Measurements from ENCODE around the gene SPAG8.

SPAG8 gene

GRCh38 chr9:35808433-35808832 lies 3.6 kb downstream of the SPAG8 start:
- no peak for DNase-seq

GRCh38 chr9:35806101-35806500 lies 6.0 kb downstream of the SPAG8 start:
- DNase-seq = no peak

DNA sequence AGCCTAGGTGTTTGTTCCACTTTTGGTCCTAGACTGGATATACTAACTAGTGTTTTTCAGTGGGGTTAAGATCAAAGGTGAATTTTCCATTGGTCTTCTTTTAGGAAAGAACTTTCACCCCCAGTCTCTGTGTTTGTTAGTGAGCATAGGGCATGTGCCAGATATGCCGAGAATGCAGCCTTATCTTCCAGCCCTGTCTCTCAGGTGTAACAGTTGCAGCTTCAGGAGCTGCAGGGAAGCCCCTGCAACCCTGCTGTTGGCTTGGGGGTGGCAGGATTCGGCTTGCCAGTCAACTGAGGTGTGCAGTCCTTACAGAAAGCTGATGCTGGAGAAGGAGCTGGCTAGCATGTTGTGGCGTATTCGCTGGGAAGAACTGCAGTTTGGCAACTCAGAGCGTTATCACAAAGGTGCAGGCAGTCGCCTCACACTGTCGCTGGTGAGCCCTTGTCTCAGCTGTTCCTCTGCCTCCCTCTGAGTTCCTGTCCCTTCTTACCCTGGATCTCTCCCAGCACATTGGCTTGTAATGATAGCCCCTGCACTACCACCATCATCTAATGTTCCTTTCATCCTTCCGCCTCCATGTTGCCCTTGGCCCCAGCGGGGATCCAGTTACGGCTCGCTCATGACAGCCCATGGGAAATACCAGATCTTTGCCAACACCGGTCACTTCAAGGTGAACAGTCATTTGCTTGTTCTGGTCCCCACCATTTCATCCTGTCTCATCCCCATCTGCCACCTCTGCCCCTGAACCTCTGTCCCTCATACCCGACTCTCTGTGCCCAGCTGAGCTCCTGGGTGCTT lies 10.5 kb downstream of the SPAG8 start:
- no peak for DNase-seq

- DNase-seq = no peak
Measured at GRCh38 chr9:35800530-35800929, 11.5 kb downstream of the SPAG8 start.

DNA sequence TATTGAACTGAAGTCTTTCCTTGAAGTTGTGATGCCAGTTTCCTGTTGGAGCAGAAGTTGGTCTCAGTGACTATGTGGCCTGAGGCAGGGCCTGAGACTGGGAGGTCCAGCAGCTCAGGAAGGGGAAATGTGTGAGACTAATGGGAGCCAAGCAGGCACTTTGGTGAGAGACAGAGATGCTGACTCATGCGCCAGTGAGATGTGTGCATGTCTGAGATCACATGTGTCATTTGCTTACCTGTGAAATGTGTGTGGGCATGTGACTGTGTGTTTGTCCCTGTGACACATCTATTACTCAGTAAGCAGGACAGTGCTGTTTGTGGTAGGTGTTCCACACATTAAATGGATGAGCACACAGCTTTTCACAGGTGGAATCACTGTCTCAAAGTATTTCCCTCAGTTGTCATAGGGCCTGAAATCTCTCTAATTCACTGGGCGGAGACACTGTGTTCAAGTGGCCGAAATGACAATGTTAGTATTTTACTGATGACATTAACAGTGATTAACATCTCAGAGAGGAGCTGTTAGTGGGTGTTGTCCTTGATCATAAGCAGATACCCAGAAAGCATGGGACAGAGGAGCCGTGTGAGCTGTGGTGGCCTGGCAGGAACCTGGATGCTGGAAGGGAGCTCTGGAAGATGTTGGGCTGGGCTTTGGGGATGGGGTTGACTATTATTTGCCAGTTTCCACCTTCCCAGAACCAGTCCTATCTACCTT lies 13.2 kb downstream of the SPAG8 start:
- DNase-seq = peak; percentile 14

DNA sequence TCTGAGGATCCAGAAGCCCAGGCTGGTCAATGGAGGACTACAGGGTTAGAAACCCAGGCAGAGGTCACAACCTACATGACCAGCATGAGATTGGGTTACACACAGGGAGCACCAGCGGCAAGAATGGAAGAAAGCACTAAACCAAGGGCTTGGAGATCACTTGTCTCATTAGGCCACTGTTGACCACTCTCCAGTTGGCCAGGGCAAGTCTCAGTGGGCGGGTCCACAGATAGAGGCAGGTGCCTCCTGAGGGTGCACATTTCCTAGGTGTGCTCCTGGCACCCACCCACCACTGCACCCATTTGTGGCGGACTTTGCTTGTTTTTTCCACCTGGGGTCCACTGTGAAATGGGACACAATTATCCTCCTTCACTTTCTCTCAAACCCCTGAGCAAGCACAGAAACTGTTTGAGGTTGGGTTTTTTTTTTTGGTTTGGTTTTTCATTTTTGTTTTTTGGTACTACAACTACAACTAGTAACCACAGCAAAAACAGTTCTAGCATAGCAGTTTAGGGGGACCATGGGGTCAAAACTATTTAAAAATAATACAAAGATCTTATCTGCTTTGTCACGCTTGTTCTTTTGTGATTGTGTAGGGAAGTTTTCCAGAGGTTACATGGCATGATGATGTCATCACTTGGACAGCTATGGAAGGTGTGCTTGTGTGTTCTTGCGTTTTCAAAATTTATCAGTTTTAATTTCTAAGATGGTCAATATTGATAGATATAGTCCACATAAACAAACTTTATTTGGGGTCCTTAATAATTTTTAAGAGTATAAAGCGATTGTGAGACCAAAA lies 14.6 kb downstream of the SPAG8 start:
- DNase-seq = no peak

DNA sequence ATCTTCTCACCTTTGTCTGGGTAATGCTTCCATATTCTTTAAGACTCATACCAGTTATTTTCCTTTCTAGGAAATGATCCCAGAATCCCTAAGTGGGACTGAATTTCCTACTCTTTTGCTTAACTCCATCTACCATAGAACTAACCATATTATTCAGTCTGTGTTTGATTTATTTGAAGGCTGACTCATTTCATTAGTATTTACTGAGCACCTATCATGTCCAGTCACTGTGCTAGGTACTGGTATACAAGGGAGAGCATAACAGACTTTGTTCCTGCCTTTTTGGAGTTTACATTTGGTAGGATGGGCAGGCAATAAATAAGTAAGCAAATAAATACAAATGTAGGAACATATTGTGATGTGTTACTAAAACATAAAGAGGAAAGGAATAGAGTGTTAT lies 16.4 kb downstream of the SPAG8 start:
- DNase-seq = no peak

DNA sequence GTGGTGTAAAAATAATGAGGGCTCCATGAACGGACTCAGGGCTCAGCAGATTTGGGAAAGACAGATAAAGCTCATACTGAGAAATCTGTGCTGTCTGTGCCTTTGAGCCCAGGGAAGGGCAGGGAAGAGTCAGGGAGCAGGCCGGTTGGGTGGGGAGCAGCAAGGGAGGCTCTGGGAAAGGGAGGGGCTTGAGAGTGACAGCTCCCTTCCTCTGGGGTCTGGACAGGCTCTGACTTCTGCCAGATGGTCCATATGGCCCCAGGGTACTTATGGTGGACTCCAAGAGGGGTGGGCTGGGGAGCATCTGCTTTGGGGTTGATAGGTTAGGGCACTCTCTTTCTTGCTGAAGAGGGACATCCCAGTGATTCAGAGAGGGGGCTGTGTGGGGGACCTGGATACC lies 18.6 kb downstream of the SPAG8 start:
- no peak for DNase-seq

GRCh38 chr9:35792826-35793225 lies 19.2 kb downstream of the SPAG8 start:
- DNase-seq = no peak

DNA sequence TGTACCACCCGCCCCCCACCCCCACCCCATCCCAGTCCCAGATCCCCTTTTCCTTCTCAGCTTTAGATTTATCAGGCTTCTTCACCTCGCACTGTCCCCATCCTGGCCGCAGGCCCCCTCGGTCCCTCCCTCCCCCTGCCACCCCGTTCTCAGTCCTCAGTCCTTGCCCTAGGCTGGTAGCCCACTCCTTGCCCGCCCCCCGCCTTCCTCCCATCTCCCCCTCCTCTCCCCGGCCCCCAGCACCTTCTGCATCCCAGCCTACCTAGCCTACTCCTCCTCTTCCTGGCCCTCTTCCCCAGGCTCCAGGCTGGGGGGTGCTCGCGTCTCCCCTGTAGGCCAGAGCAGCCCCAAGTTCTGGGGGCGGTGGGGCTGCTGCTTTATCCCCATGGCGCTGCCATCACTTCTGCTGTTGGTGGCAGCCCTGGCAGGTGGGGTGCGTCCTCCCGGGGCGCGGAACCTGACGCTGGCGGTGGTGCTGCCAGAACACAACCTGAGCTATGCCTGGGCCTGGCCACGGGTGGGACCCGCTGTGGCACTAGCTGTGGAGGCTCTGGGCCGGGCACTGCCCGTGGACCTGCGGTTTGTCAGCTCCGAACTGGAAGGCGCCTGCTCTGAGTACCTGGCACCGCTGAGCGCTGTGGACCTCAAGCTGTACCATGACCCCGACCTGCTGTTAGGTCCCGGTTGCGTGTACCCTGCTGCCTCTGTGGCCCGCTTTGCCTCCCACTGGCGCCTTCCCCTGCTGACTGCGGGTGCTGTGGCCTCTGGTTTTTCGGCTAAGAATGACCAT lies 19.8 kb downstream of the SPAG8 start:
- DNase-seq = no peak

DNA sequence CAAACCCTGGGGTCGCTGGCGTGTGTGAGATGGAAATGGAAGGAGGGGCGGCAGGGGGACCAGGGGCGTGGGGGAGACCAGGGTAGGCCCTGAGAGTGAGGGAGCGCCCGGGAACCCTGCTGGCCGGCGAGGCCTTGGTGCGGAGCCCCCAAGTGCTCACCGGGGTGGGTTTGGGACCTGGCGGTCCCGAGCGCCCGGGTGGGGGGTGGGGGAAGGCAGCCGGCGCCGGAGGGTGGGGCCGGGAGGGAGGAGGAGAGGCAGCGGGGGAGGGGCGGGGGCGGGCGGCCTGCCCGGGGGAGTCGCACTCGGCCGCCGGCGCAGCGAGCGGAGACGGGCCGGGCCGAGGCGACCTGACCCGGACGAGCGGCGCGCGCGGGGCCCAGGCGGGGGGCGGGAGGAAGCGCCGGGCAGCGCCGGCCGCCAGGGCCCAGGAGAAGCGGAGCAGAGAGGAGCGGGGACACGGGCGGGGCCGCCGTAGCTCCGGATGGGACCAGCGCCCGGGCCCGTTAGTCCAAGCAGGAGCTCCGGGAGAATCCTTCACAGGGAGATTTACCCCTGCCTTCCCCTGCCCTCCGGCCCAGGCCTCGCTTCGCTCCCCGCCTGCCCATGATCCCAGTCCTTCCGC lies 20.7 kb downstream of the SPAG8 start, which contains the start of gene NPR2:
Gene NPR2 (plus strand): TSS at position 295 of the 625 bp plus-strand sequence. CDS start 818 bp downstream, outside the sequence.
- no peak for DNase-seq

- DNase-seq = peak; percentile 76
Measured at GRCh38 chr9:35790385-35791296, 21.4 kb downstream of the SPAG8 start.

- DNase-seq = no peak
Measured at GRCh38 chr9:35790025-35790384, 22.1 kb downstream of the SPAG8 start.

- DNase-seq = no peak
Measured at GRCh38 chr9:35789541-35789940, 22.5 kb downstream of the SPAG8 start.

DNA sequence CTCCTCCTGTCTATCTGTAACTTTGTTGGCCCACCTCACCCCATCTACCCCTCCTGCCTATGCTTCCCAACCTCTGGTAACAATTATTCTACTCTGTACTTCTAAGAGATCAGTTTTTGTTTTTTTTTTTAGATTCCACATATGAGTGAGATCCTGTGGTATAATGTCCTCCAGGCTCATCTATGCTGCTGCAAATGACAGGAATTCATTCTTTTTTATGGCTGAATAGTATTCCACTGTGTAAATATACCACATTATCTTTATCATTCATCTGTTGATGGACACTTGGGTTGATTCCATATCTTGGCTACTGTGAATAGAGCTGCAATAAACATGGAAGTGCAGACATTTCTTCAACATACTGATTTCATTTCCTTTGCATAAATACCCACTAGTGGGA lies 28.6 kb downstream of the SPAG8 start:
- no peak for DNase-seq

DNA sequence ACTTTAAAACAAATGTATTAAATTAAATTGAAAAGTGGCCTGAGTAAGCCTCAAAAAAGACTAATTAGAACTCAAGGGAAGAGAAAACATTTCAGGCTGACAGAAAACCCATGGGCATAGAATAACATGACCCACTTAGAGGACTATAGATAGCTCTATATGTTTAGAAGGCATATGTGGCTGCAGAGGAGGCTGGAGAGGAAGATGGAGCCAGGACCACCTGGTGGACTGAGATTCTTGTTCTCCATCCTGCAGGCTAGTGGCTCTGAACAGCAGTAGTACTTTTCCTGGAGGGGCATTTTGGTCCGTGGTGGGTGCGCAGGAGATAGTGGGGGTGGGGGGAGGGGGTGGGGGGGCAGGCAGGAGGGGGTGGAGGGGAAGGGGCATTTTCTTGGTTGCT lies 31.0 kb downstream of the SPAG8 start:
- no peak for DNase-seq

DNA sequence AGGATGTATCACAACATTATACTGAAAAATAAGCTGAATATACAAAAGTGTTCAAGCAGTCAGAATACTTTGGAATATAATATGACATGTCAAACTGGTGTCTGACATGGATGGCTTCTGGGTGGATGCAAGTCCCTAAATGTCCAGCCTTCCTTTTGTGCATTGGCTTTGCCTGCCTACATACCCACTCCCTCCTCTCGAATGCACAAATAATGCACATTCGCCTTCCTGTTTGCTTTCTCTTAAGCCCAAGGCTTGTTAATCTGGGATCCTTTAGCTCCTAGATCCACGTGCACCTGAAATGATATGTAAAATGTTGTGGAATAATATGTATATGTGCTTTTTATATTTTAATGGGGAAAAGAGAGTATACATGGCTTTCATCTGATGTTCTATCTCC lies 33.6 kb downstream of the SPAG8 start:
- no peak for DNase-seq

- no peak for DNase-seq
Measured at GRCh38 chr9:35776018-35776417, 36.0 kb downstream of the SPAG8 start.

GRCh38 chr9:35774907-35775635 lies 37.0 kb downstream of the SPAG8 start:
- DNase-seq = peak; percentile 51

- no peak for DNase-seq
Measured at GRCh38 chr9:35771943-35772342, 40.1 kb downstream of the SPAG8 start.
